GM19455 (cell line): ENCODE data around the gene SLC5A3.

Source experiments
- ATAC-seq: cut with Tn5 transposase; IDR thresholded peaks from one replicate; pipeline ENCODE4 v1.9.1; 2021; ENCODE audit not compliant: unreplicated experiment

SLC5A3 gene

GRCh38 chr21:34094949-34095348 is 21.6 kb downstream of the SLC5A3 start:
- no peak for ATAC-seq

- no peak for ATAC-seq
These were observed 24.1 kb downstream of the SLC5A3 start for GRCh38 chr21:34097442-34097841.

GRCh38 chr21:34100337-34100736 is 27.0 kb downstream of the SLC5A3 start:
- ATAC-seq = no peak

GRCh38 chr21:34100790-34101189 is 27.4 kb downstream of the SLC5A3 start:
- ATAC-seq = no peak

GRCh38 chr21:34105947-34106541 is 32.7 kb downstream of the SLC5A3 start:
- ATAC-seq = no peak

- ATAC-seq = no peak
These were observed 34.2 kb downstream of the SLC5A3 start for GRCh38 chr21:34107606-34108005.

GRCh38 chr21:34109075-34109474 is 35.7 kb downstream of the SLC5A3 start:
- no peak for ATAC-seq

GRCh38 chr21:34110594-34111202 is 37.3 kb downstream of the SLC5A3 start:
- ATAC-seq = no peak

GRCh38 chr21:34112316-34113033 is 39.1 kb downstream of the SLC5A3 start:
- ATAC-seq = no peak

GRCh38 chr21:34113842-34114241 is 40.5 kb downstream of the SLC5A3 start:
- no peak for ATAC-seq

GRCh38 chr21:34115160-34115559 is 41.8 kb downstream of the SLC5A3 start:
- no peak for ATAC-seq

- no peak for ATAC-seq
These were observed 43.2 kb downstream of the SLC5A3 start for GRCh38 chr21:34116569-34116968.

GRCh38 chr21:34120867-34121266 is 47.5 kb downstream of the SLC5A3 start:
- no peak for ATAC-seq

- no peak for ATAC-seq
These were observed 48.7 kb downstream of the SLC5A3 start for GRCh38 chr21:34122047-34122446.
